ENCODE results near the gene PCYT1B. TPM values are rescaled to one million over a fixed set of nuclear protein-coding genes. Genes with fewer than 3 reads are reported as not detected.
A peak's percentile ranks its signal among the peaks of the same experiment; 100 is the strongest.

The PCYT1B gene
- total RNA-seq, 4 donors from 2014 or later = 0.36 to 1.1 (median 0.55) TPM

- H3K4me1 ChIP-seq = no peaks in the 10 kb centered on the region
- TF ChIP-seq POLR2A (IDR thresholded peaks at IDR 0.05) (no peak), POLR2AphosphoS5 (IDR thresholded peaks at IDR 0.05) (no peak), EP300 (IDR thresholded peaks at IDR 0.05) (no peak), CTCF (IDR thresholded peaks at IDR 0.05) (no peak)
- no peaks in the 10 kb centered on the region for H3K36me3 ChIP-seq
- H3K27me3 ChIP-seq = no peaks in the 10 kb centered on the region
- no peak overlapping the region for H3K4me3 ChIP-seq
- WGBS = 84% methylated on average over 9 of the region's 9 CpGs
- no peak overlapping the region for H3K27ac ChIP-seq
- H3K9me3 ChIP-seq = no peaks in the 10 kb centered on the region
- DNase-seq (ENCODE audit: low spot score in 2 of 2) = no peak
Observed at GRCh38 chrX:24577091-24577490, 70.1 kb downstream of the PCYT1B start.

- no peaks in the 10 kb centered on the region for H3K36me3 ChIP-seq
- no peaks in the 10 kb centered on the region for H3K4me1 ChIP-seq
- DNase-seq (ENCODE audit: low spot score in 2 of 2) = no peak
- H3K4me3 ChIP-seq = no peak overlapping the region
- no peaks in the 10 kb centered on the region for H3K9me3 ChIP-seq
- no peak overlapping the region for H3K27ac ChIP-seq
- 72% methylated on average over 1 of the region's 1 CpG for WGBS
- no peak for TF ChIP-seq POLR2AphosphoS5 (IDR thresholded peaks at IDR 0.05)
- no peak for TF ChIP-seq CTCF (IDR thresholded peaks at IDR 0.05)
- no peak for TF ChIP-seq POLR2A (IDR thresholded peaks at IDR 0.05)
- no peak for TF ChIP-seq EP300 (IDR thresholded peaks at IDR 0.05)
- H3K27me3 ChIP-seq = no peaks in the 10 kb centered on the region
Observed at GRCh38 chrX:24575496-24575895, 71.7 kb downstream of the PCYT1B start.

DNA sequence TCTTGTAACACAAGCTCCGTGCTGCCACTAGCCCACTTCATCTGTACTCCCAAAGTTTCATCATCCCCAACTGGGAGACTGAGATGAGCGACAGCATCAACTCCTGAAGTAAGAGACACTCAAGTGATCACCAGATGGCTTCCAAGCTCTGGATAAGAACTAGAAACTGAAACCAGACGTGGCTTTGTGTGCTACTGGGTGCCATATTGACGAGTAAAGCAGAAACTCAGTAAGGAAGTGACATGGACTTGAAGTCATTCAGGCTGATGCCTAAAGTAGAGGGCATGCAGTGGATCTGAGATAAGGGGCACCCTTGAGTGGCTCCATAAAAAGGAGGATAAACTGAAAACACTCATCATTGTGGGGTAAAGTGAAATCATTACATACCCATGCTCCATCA, 72.4 kb downstream of the PCYT1B start:
- Histone ChIP-seq H3K4me1 (no peaks in the 10 kb centered on the region), H3K4me3 (no peak overlapping the region), H3K27me3 (no peaks in the 10 kb centered on the region), H3K9me3 (no peaks in the 10 kb centered on the region), H3K27ac (no peak overlapping the region), H3K36me3 (no peaks in the 10 kb centered on the region)
- 58% methylated on average over 4 of the region's 4 CpGs for WGBS
- DNase-seq (ENCODE audit: low spot score in 2 of 2) = no peak
- TF ChIP-seq POLR2A (IDR thresholded peaks at IDR 0.05) = no peak
- TF ChIP-seq EP300 (IDR thresholded peaks at IDR 0.05) = no peak
- no peak for TF ChIP-seq POLR2AphosphoS5 (IDR thresholded peaks at IDR 0.05)
- no peak for TF ChIP-seq CTCF (IDR thresholded peaks at IDR 0.05)

- H3K27me3 ChIP-seq = no peaks in the 10 kb centered on the region
- H3K9me3 ChIP-seq = no peaks in the 10 kb centered on the region
- no peaks in the 10 kb centered on the region for H3K4me1 ChIP-seq
- 65% methylated on average over 4 of the region's 4 CpGs for WGBS
- H3K36me3 ChIP-seq = no peaks in the 10 kb centered on the region
- no peak overlapping the region for H3K4me3 ChIP-seq
- no peak overlapping the region for H3K27ac ChIP-seq
- TF ChIP-seq POLR2AphosphoS5 (IDR thresholded peaks at IDR 0.05) (no peak), EP300 (IDR thresholded peaks at IDR 0.05) (no peak)
- no peak for DNase-seq (ENCODE audit: low spot score in 2 of 2)
Observed at GRCh38 chrX:24567169-24567568, 80.0 kb downstream of the PCYT1B start.

GRCh38 chrX:24566240-24566639, 80.9 kb downstream of the PCYT1B start:
- Histone ChIP-seq H3K9me3 (no peaks in the 10 kb centered on the region), H3K27me3 (no peaks in the 10 kb centered on the region), H3K27ac (no peak overlapping the region), H3K4me1 (no peaks in the 10 kb centered on the region), H3K36me3 (no peaks in the 10 kb centered on the region), H3K4me3 (no peak overlapping the region)
- no peak for DNase-seq (ENCODE audit: low spot score in 2 of 2)
- 63% methylated on average over 3 of the region's 3 CpGs for WGBS
- no peak for TF ChIP-seq POLR2AphosphoS5 (IDR thresholded peaks at IDR 0.05)
- peak; percentile 42 for TF ChIP-seq EP300 (IDR thresholded peaks at IDR 0.05)
- no peak for TF ChIP-seq POLR2A (IDR thresholded peaks at IDR 0.05)

DNA sequence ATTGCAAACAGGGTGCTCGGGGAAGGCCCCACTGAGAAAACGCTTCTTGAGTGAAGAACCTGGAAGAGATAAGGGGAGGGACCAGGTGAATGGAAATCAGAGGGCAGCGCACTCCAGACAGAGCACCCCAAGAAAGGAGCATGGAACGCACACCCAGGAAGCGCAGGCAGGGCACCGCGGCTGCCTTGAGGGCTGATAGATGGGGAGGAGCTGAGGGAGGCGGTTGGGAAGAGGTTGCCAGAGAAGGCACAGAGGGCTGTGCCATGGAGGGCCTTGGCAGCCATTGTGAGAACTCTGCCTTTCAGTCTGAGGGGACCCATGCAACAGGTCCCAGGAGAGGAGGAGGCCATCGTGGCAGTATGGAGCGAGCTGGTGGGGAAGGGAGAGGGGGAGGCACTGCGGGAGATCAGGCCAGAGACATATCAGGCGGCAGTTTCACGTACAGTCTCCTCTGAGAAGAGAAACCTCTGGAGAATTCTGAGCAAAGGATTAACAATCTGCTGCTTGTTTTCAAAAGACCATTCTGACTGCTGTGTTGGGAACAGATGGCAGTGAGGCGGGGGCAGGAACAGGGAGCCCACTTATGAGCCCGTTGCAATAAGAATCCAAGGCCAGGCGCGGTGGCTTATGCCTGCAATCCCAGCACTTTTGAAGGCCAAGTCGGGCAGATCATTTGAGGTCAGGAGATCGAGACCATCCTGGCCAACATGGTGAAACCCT, 83.7 kb downstream of the PCYT1B start:
- no peak overlapping the region for H3K27ac ChIP-seq
- no peak for DNase-seq (ENCODE audit: low spot score in 2 of 2)
- no peak for TF ChIP-seq CTCF (IDR thresholded peaks at IDR 0.05)
- TF ChIP-seq POLR2A (IDR thresholded peaks at IDR 0.05) = no peak
- TF ChIP-seq POLR2AphosphoS5 (IDR thresholded peaks at IDR 0.05) = no peak
- TF ChIP-seq EP300 (IDR thresholded peaks at IDR 0.05) = no peak
- no peak overlapping the region for H3K4me3 ChIP-seq
- H3K4me1 ChIP-seq = no peaks in the 10 kb centered on the region
- H3K9me3 ChIP-seq = no peaks in the 10 kb centered on the region
- H3K36me3 ChIP-seq = no peaks in the 10 kb centered on the region
- H3K27me3 ChIP-seq = no peaks in the 10 kb centered on the region
- WGBS = 75% methylated on average over 19 of the region's 19 CpGs
